ENCODE results near the gene GRM1. TPM values are rescaled to one million over a fixed set of nuclear protein-coding genes. Genes with fewer than 3 reads are reported as not detected.

Gene GRM1
- total RNA-seq, 6 experiments from 2014 or later: 0.07 TPM; not detected in 5

GRCh38 chr6:146302994-146303393 lies 274.1 kb downstream of the GRM1 start:
- intact Hi-C loops (cut with DNase I): no loop called here
- no peaks in the 10 kb centered on the region for H3K9me3 ChIP-seq
- ATAC-seq: no peak

GRCh38 chr6:146304181-146304580 lies 275.3 kb downstream of the GRM1 start:
- 64% methylated on average over 3 of the region's 3 CpGs for WGBS (ENCODE audit: insufficient coverage, low coverage, low lambda C conversion rate, missing lambda C conversion rate)
- H3K27me3 ChIP-seq: no peaks in the 10 kb centered on the region
- TF ChIP-seq POLR2A (IDR thresholded peaks at IDR 0.05): no peak
- no peak for DNase-seq
- no peaks in the 10 kb centered on the region for H3K36me3 ChIP-seq
- ATAC-seq: no peak
- no peaks in the 10 kb centered on the region for H3K9me3 ChIP-seq
- no peaks in the 10 kb centered on the region for H3K4me1 ChIP-seq
- no peak overlapping the region for H3K4me3 ChIP-seq
- intact Hi-C loops (cut with DNase I): no loop called here
- H3K27ac ChIP-seq: no peak overlapping the region

More at GRCh38 chr6:146302994-146303393, 274.1 kb downstream of the GRM1 start:
- DNase-seq: no peak
- TF ChIP-seq CTCF (IDR thresholded peaks at IDR 0.05) (no peak), POLR2A (IDR thresholded peaks at IDR 0.05) (no peak)
- Histone ChIP-seq H3K4me1 (no peaks in the 10 kb centered on the region), H3K27ac (no peak overlapping the region), H3K36me3 (no peaks in the 10 kb centered on the region), H3K27me3 (no peaks in the 10 kb centered on the region), H3K4me3 (no peak overlapping the region)

- no peak overlapping the region for H3K27ac ChIP-seq
- H3K4me1 ChIP-seq: no peaks in the 10 kb centered on the region
- WGBS (ENCODE audit: insufficient coverage, low coverage, low lambda C conversion rate, missing lambda C conversion rate): 0% methylated on average over 1 of the region's 1 CpG
- no peak overlapping the region for H3K4me3 ChIP-seq
- intact Hi-C loops (cut with DNase I): no loop called here
- no peak for TF ChIP-seq POLR2A (IDR thresholded peaks at IDR 0.05)
- no peak for TF ChIP-seq CTCF (IDR thresholded peaks at IDR 0.05)
- DNase-seq: no peak
- H3K36me3 ChIP-seq: no peaks in the 10 kb centered on the region
- no peaks in the 10 kb centered on the region for H3K27me3 ChIP-seq
- ATAC-seq: peak; percentile 22 to 63 (median 38)
- H3K9me3 ChIP-seq: no peaks in the 10 kb centered on the region
These were observed 276.2 kb downstream of the GRM1 start for GRCh38 chr6:146305092-146305491.

- WGBS (ENCODE audit: insufficient coverage, low coverage, low lambda C conversion rate, missing lambda C conversion rate): 50% methylated on average over 3 of the region's 3 CpGs
- DNase-seq: no peak
- H3K36me3 ChIP-seq: no peaks in the 10 kb centered on the region
- no peak for ATAC-seq
- H3K4me1 ChIP-seq: no peaks in the 10 kb centered on the region
- H3K9me3 ChIP-seq: no peaks in the 10 kb centered on the region
- H3K4me3 ChIP-seq: no peak overlapping the region
- TF ChIP-seq CTCF (IDR thresholded peaks at IDR 0.05) (no peak), POLR2A (IDR thresholded peaks at IDR 0.05) (no peak)
- no peaks in the 10 kb centered on the region for H3K27me3 ChIP-seq
- intact Hi-C loops (cut with DNase I): no loop called here
- H3K27ac ChIP-seq: no peak overlapping the region
These were observed 277.1 kb downstream of the GRM1 start for GRCh38 chr6:146305951-146306350.

GRCh38 chr6:146310628-146311027 lies 281.8 kb downstream of the GRM1 start:
- TF ChIP-seq POLR2A (IDR thresholded peaks at IDR 0.05): no peak
- TF ChIP-seq CTCF (IDR thresholded peaks at IDR 0.05): no peak

More at GRCh38 chr6:146310628-146311027, 281.8 kb downstream of the GRM1 start:
- no peak overlapping the region for H3K4me3 ChIP-seq
- WGBS (ENCODE audit: insufficient coverage, low coverage, low lambda C conversion rate, missing lambda C conversion rate): 65% methylated on average over 2 of the region's 2 CpGs
- H3K9me3 ChIP-seq: no peaks in the 10 kb centered on the region
- intact Hi-C loops (cut with DNase I): no loop called here
- H3K36me3 ChIP-seq: no peaks in the 10 kb centered on the region
- H3K4me1 ChIP-seq: no peaks in the 10 kb centered on the region
- no peak for DNase-seq
- H3K27me3 ChIP-seq: no peaks in the 10 kb centered on the region
- no peak for ATAC-seq
- H3K27ac ChIP-seq: no peak overlapping the region
